Panc1 (cell line): ENCODE data around the gene SDK1. TPM values are rescaled to one million over a fixed set of nuclear protein-coding genes. Genes with fewer than 3 reads are reported as not detected.

Experiments
- ATAC-seq: fragments of 200-7000 bp; cut with Tn5 transposase; 2 replicates; pipeline ENCODE4 v1.9.1; 2020; ENCODE audit warnings: mild to moderate bottlenecking, moderate library complexity
- BruUV-seq: library from RNA; stranded (reverse); fragments of 400-500 nt; replicated peaks from 2 replicates; lab custom pipeline; 2021; lab: Mats Ljungman, UMichigan
- CTCF ChIA-PET: fragments of 300-600 bp; sonication (Branson Sonifier 250); formaldehyde crosslinking; loops from one replicate; lab custom pipeline; 2022; ENCODE audit warnings: antibody characterized with exemption; lab: Charles Lee
- POLR2A ChIA-PET: fragments of 300-600 bp; sonication (Branson Sonifier 250); formaldehyde crosslinking; loops from one replicate; lab custom pipeline; 2022; ENCODE audit warnings: antibody characterized with exemption; lab: Charles Lee
- DNase-seq: peaks from one replicate; pipeline ENCODE4 v3.0.0-alpha.2; 2010; ENCODE audit warnings: low read depth, low spot score
- H3K27ac ChIP-seq: 2 replicates; pipeline ENCODE4 v1.5.1; 2011; ENCODE audit warnings: mild to moderate bottlenecking, low read length, inconsistent platforms
- H3K27me3 ChIP-seq: fragments of 200-500 bp; sonication (Bioruptor generic); 2 replicates; pipeline ENCODE4 v1.6.0; 2014; ENCODE audit warnings: low read length, inconsistent platforms; ENCODE audit not compliant: control insufficient read depth, insufficient read depth
- H3K36me3 ChIP-seq: fragments of 200-500 bp; sonication (Bioruptor generic); 2 replicates; pipeline ENCODE4 v1.5.1; 2014; ENCODE audit warnings: inconsistent platforms, mild to moderate bottlenecking, low read length, moderate library complexity; ENCODE audit not compliant: control insufficient read depth, insufficient read depth
- H3K4me1 ChIP-seq: 2 replicates; pipeline ENCODE4 v1.5.1; 2011; ENCODE audit warnings: inconsistent platforms, mild to moderate bottlenecking, low read length, moderate library complexity; ENCODE audit not compliant: control insufficient read depth, insufficient read depth
- H3K4me3 ChIP-seq, 2 experiments: 2 replicates each; pipeline ENCODE4 v1.5.1; 2011 to 2012; ENCODE audit warnings: low read depth in 2 of 2, low read length in 2 of 2, mild to moderate bottlenecking in 2 of 2, inconsistent platforms in 1 of 2, moderate library complexity in 1 of 2
- H3K9me3 ChIP-seq: fragments of 200-500 bp; sonication (Bioruptor generic); 2 replicates; pipeline ENCODE4 v1.5.1; 2014; ENCODE audit warnings: low read depth, mild to moderate bottlenecking, inconsistent platforms, low read length, moderate library complexity; ENCODE audit not compliant: control insufficient read depth, insufficient read depth
- POLR2AphosphoS5 ChIP-seq: IDR thresholded peaks from 2 replicates; pipeline ENCODE4 v1.6.1; 2012; ENCODE audit warnings: mild to moderate bottlenecking, low read depth, low read length, moderate library complexity
- SIN3A ChIP-seq: IDR thresholded peaks from 2 replicates; pipeline ENCODE4 v1.6.1; 2012; ENCODE audit warnings: low read depth, mild to moderate bottlenecking, low read length, moderate library complexity, borderline replicate concordance; ENCODE audit not compliant: insufficient read depth
- TCF7L2 ChIP-seq: IDR thresholded peaks from 2 replicates; pipeline ENCODE4 v1.6.1; 2011; ENCODE audit warnings: mild to moderate bottlenecking, low read depth, low read length, inconsistent platforms
- in situ Hi-C: cut with HindIII; loops from 2 replicates; pipeline ENCODE4 v1.10.0; 2016; ENCODE audit warnings: low sequenced_read_pairs, low pct_unique_long_range_greater_than_20kb
- intact Hi-C: fragments of 100-400 bp; cut with micrococcal nuclease; formaldehyde crosslinking; loops from one replicate; pipeline ENCODE4 v1.10.0; 2022; ENCODE audit not compliant: unreplicated experiment
- total RNA-seq: library from RNA; stranded (reverse); gene quantifications from one replicate; pipeline ENCODE4 v1.2.1, GENCODE V29; 2021; ENCODE audit not compliant: unreplicated experiment
- TF ChIP-seq, protein P1 (sequence below), 2 experiments: IDR thresholded peaks; 2 replicates each; pipeline ENCODE4 v1.6.1; 2011 to 2012; ENCODE audit warnings: low read depth in 2 of 2, control low read depth in 1 of 2, low read length in 1 of 2, mild to moderate bottlenecking in 1 of 2, moderate library complexity in 1 of 2; ENCODE audit not compliant: insufficient read depth in 1 of 2
- TF ChIP-seq, protein P2 (sequence below): fragments of 450-650 bp; IDR thresholded peaks from 2 replicates; pipeline ENCODE4 v1.5.1; 2017; ENCODE audit warnings: mild to moderate bottlenecking

The SDK1 gene
- total RNA-seq, 1 experiment from 2014 or later = 47.4 TPM

DNA sequence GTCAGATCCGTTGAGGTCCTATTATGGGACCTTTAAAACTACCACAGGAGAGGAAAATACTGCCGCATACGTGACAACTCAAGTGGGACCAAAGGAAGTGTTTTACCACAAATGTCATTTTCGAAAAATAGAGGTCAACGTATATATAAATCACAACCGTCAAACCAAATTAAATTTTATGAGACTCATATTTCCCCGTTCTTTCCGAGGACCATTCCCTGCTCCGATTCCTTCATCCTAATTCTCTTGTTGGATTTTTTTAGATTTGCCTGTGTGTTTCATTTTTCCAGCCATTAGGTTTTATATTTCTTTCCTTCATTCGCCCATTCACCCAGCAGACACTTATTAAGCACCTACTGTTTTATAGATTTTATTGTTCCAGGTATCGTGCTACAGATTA is 797.1 kb downstream of the SDK1 start:
- Histone ChIP-seq H3K27ac (no peak overlapping the region), H3K27me3 (no peaks in the 10 kb centered on the region), H3K4me1 (no peaks in the 10 kb centered on the region), H3K4me3 (no peak overlapping the region), H3K36me3 (no peaks in the 10 kb centered on the region), H3K9me3 (no peaks in the 10 kb centered on the region)
- BruUV-seq = no TSS peak
- POLR2A ChIA-PET = no interaction called here
- no peak for DNase-seq
- intact Hi-C loops = no loop called here
- CTCF ChIA-PET = no interaction called here
- in situ Hi-C loops = no loop called here
- no peak for ATAC-seq
- no peak for TF ChIP-seq TCF7L2
- TF ChIP-seq POLR2AphosphoS5 = no peak
- TF ChIP-seq, protein P1, sequence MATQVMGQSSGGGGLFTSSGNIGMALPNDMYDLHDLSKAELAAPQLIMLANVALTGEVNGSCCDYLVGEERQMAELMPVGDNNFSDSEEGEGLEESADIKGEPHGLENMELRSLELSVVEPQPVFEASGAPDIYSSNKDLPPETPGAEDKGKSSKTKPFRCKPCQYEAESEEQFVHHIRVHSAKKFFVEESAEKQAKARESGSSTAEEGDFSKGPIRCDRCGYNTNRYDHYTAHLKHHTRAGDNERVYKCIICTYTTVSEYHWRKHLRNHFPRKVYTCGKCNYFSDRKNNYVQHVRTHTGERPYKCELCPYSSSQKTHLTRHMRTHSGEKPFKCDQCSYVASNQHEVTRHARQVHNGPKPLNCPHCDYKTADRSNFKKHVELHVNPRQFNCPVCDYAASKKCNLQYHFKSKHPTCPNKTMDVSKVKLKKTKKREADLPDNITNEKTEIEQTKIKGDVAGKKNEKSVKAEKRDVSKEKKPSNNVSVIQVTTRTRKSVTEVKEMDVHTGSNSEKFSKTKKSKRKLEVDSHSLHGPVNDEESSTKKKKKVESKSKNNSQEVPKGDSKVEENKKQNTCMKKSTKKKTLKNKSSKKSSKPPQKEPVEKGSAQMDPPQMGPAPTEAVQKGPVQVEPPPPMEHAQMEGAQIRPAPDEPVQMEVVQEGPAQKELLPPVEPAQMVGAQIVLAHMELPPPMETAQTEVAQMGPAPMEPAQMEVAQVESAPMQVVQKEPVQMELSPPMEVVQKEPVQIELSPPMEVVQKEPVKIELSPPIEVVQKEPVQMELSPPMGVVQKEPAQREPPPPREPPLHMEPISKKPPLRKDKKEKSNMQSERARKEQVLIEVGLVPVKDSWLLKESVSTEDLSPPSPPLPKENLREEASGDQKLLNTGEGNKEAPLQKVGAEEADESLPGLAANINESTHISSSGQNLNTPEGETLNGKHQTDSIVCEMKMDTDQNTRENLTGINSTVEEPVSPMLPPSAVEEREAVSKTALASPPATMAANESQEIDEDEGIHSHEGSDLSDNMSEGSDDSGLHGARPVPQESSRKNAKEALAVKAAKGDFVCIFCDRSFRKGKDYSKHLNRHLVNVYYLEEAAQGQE (IDR thresholded peaks at IDR 0.05; ENCODE audit: insufficient read depth in 1 of 2, low read depth in 2 of 2, low read length in 1 of 2) = no peak
- no peak for TF ChIP-seq SIN3A
- TF ChIP-seq, protein P2, sequence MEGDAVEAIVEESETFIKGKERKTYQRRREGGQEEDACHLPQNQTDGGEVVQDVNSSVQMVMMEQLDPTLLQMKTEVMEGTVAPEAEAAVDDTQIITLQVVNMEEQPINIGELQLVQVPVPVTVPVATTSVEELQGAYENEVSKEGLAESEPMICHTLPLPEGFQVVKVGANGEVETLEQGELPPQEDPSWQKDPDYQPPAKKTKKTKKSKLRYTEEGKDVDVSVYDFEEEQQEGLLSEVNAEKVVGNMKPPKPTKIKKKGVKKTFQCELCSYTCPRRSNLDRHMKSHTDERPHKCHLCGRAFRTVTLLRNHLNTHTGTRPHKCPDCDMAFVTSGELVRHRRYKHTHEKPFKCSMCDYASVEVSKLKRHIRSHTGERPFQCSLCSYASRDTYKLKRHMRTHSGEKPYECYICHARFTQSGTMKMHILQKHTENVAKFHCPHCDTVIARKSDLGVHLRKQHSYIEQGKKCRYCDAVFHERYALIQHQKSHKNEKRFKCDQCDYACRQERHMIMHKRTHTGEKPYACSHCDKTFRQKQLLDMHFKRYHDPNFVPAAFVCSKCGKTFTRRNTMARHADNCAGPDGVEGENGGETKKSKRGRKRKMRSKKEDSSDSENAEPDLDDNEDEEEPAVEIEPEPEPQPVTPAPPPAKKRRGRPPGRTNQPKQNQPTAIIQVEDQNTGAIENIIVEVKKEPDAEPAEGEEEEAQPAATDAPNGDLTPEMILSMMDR = no peak

DNA sequence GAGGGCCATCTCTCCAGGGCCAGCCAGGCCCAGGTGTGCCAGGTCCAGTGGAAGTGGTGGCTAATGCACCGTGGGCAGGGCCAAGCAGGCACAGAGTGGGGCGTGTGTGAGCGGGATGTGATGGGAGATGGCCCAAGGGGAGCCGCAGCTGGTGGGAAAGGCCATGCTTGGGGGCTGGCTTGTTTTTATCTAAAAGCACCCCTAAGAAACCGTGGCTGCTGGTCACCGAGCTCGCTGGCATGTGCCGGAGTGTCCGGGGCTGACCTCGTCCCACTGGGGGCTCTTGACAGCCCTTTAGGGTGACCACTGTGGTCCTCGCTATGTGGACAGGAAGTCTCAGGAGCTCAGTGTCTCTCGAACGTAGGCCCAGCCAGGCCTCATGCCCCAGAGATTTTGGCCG is 798.6 kb downstream of the SDK1 start:
- Histone ChIP-seq H3K4me1 (no peaks in the 10 kb centered on the region), H3K27me3 (no peaks in the 10 kb centered on the region), H3K36me3 (no peaks in the 10 kb centered on the region), H3K4me3 (no peak overlapping the region), H3K27ac (no peak overlapping the region), H3K9me3 (no peaks in the 10 kb centered on the region)
- TF ChIP-seq TCF7L2 = no peak
- TF ChIP-seq SIN3A = no peak
- TF ChIP-seq, protein P1 (IDR thresholded peaks at IDR 0.05; ENCODE audit: insufficient read depth in 1 of 2, low read depth in 2 of 2, low read length in 1 of 2) = no peak
- TF ChIP-seq POLR2AphosphoS5 = no peak
- TF ChIP-seq, protein P2 = no peak
- CTCF ChIA-PET = no interaction called here
- in situ Hi-C loops = no loop called here
- no TSS peak for BruUV-seq
- POLR2A ChIA-PET = interaction anchor here (0.7 kb wide), 1 partner anchor 358 kb away, joined by 3 read pairs; no protein-coding TSS in a partner anchor
- intact Hi-C loops = no loop called here
- no peak for DNase-seq
- ATAC-seq = no peak
